Left lung (tissue), 10 donors: Measurements from ENCODE around the gene TXNRD2. TPM values are rescaled to one million over a fixed set of nuclear protein-coding genes. Genes with fewer than 3 reads are reported as not detected.

Source experiments
- ATAC-seq: fragments of 200-7000 bp; cut with Tn5 transposase; one replicate; pipeline ENCODE4 v1.9.1; 2020; ENCODE audit warnings: moderate library complexity
- DNase-seq, 4 donors: peaks; one replicate each; pipeline ENCODE4 v3.0.0-alpha.2; 2013 to 2020
- H3K27ac ChIP-seq, 2 donors: fragments of 200-600 bp; sonication (generic) in 1 of 2; one replicate each; pipeline versions ENCODE4 v1.5.0 to v1.8.0; 2020 to 2021
- H3K27me3 ChIP-seq, 2 donors: fragments of 200-600 bp; sonication (generic) in 1 of 2; one replicate each; pipeline versions ENCODE4 v1.5.0 to v1.8.0; 2020 to 2021
- H3K36me3 ChIP-seq, 2 donors: fragments of 200-600 bp; sonication (generic) in 1 of 2; one replicate each; pipeline versions ENCODE4 v1.5.0 to v1.8.0; 2020 to 2021
- H3K4me1 ChIP-seq, 2 donors: fragments of 200-600 bp; one replicate each; pipeline ENCODE4 v1.8.0; 2021
- H3K4me3 ChIP-seq, 2 donors: fragments of 200-600 bp; sonication (generic) in 1 of 2; one replicate each; pipeline versions ENCODE4 v1.5.0 to v1.8.0; 2020 to 2021; ENCODE audit warnings: mild to moderate bottlenecking in 1 of 2
- H3K9me3 ChIP-seq, 2 donors: fragments of 200-600 bp; sonication (generic) in 1 of 2; one replicate each; pipeline versions ENCODE4 v1.5.0 to v1.8.0; 2020 to 2021
- CTCF ChIP-seq, 2 donors: fragments of 200-600 bp; sonication (generic) in 1 of 2; IDR thresholded peaks; one replicate each; pipeline versions ENCODE4 v1.5.0 to v1.8.0; 2021; ENCODE audit warnings: antibody characterized with exemption in 2 of 2
- intact Hi-C, 2 donors: fragments of 100-400 bp; cut with DNase I; formaldehyde crosslinking; loops; one replicate each; pipeline versions ENCODE4 v1.11.2 to v1.14.2; 2022
- polyA plus RNA-seq, 6 donors: library from polyadenylated mRNA; unstranded; fragments of 120-200 nt; gene quantifications; one replicate each; pipeline ENCODE4 v1.2.1, GENCODE V29; 2013; ENCODE audit not compliant: insufficient read length in 6 of 6
- total RNA-seq, 2 donors: library from RNA; stranded (reverse); fragmentation: NEBNext Ultra II Directional; extraction: Animal tissue kit (Norgen Biotek cat#: 25700); gene quantifications; one replicate each; pipeline ENCODE4 v1.2.1, GENCODE V29; 2021
- donor health status: DM: no; HTN: yes; CAD: no.
- donor health status: DM: no; HTN: no; CAD: no.

The TXNRD2 gene
- total and polyA plus RNA-seq, 8 donors = 17.6 to 42.8 (median 22.2) TPM

GRCh38 chr22:19851291-19852176 is 90.1 kb downstream of the TXNRD2 start:
- ATAC-seq (no peak), DNase-seq (peak in 1 of 4 donors; percentile 37)
- Histone ChIP-seq H3K27ac (peak overlapping the region in 1 of 2 donors; percentile 35), H3K9me3 (no peaks in the 10 kb centered on the region), H3K4me3 (no peak overlapping the region), H3K27me3 (no peaks in the 10 kb centered on the region), H3K36me3 (peaks cover 0 to 28% of the 10 kb centered on the region in 2 donors), H3K4me1 (peaks cover 14 to 47% of the 10 kb centered on the region in 2 donors)
- no peak for TF ChIP-seq CTCF (IDR thresholded peaks at IDR 0.05)
- intact Hi-C loops = no loop called here

- no peak for TF ChIP-seq CTCF (IDR thresholded peaks at IDR 0.05)
- H3K36me3 ChIP-seq = peaks cover 0 to 28% of the 10 kb centered on the region in 2 donors
- peak overlapping the region; percentile 35 to 48 for H3K27ac ChIP-seq
- H3K9me3 ChIP-seq = no peaks in the 10 kb centered on the region
- no peak overlapping the region for H3K4me3 ChIP-seq
- DNase-seq (no peak), ATAC-seq (no peak)
- intact Hi-C loops = no loop called here
- peaks cover 8 to 40% of the 10 kb centered on the region in 2 donors for H3K4me1 ChIP-seq
- no peaks in the 10 kb centered on the region for H3K27me3 ChIP-seq
Observed at GRCh38 chr22:19850763-19851109, 90.9 kb downstream of the TXNRD2 start.

GRCh38 chr22:19849835-19850762 is 91.5 kb downstream of the TXNRD2 start:
- Histone ChIP-seq H3K36me3 (peaks cover 0 to 28% of the 10 kb centered on the region in 2 donors), H3K27me3 (no peaks in the 10 kb centered on the region)
- intact Hi-C loops = no loop called here

GRCh38 chr22:19848298-19849224 is 93.1 kb downstream of the TXNRD2 start:
- H3K9me3 ChIP-seq = no peaks in the 10 kb centered on the region
- H3K4me1 ChIP-seq = peaks cover 20 to 50% of the 10 kb centered on the region in 2 donors
- peak in 2 of 4 donors; percentile 76 to 86 for DNase-seq
- peak; percentile 59 for ATAC-seq
- H3K36me3 ChIP-seq = peaks cover 0 to 28% of the 10 kb centered on the region in 2 donors
- intact Hi-C loops = no loop called here
- peak overlapping the region; percentile 35 to 39 for H3K27ac ChIP-seq
- no peak overlapping the region for H3K4me3 ChIP-seq
- H3K27me3 ChIP-seq = no peaks in the 10 kb centered on the region
- TF ChIP-seq CTCF (IDR thresholded peaks at IDR 0.05) = no peak

More at GRCh38 chr22:19849835-19850762, 91.5 kb downstream of the TXNRD2 start:
- Histone ChIP-seq H3K4me3 (no peak overlapping the region), H3K27ac (peak overlapping the region; percentile 35 to 48), H3K4me1 (peaks cover 12 to 41% of the 10 kb centered on the region in 2 donors), H3K9me3 (no peaks in the 10 kb centered on the region)
- peak; percentile 56 for ATAC-seq
- TF ChIP-seq CTCF (IDR thresholded peaks at IDR 0.05) = no peak
- DNase-seq = peak; percentile 64 to 89 (median 72)
